ENCODE measurements around the gene UCKL1.

The UCKL1 gene

DNA sequence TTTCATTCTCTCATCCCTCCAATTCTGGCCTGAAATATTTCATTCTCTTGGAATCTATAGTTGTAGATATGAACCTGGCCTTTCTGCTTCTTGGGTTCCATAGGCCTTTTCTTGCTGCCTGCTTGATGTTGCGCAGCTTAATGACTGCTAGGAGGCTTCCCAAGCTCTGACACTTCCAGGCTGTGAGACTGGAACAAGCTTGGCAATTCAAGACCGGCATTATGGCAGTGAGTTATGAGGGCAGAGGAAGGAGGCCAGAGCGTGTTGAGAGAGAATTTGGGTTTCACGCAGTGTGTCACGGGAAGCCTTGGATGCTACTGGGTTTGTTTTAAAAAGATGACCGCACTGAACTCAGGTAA is 62.2 kb downstream of the UCKL1 start:
- TF ChIP-seq, protein P1, sequence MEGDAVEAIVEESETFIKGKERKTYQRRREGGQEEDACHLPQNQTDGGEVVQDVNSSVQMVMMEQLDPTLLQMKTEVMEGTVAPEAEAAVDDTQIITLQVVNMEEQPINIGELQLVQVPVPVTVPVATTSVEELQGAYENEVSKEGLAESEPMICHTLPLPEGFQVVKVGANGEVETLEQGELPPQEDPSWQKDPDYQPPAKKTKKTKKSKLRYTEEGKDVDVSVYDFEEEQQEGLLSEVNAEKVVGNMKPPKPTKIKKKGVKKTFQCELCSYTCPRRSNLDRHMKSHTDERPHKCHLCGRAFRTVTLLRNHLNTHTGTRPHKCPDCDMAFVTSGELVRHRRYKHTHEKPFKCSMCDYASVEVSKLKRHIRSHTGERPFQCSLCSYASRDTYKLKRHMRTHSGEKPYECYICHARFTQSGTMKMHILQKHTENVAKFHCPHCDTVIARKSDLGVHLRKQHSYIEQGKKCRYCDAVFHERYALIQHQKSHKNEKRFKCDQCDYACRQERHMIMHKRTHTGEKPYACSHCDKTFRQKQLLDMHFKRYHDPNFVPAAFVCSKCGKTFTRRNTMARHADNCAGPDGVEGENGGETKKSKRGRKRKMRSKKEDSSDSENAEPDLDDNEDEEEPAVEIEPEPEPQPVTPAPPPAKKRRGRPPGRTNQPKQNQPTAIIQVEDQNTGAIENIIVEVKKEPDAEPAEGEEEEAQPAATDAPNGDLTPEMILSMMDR (IDR thresholded peaks at IDR 0.05; ENCODE audit: poor library complexity, severe bottlenecking) = no peak
- DNase-seq (ENCODE audit: low spot score) (no peak), ATAC-seq (ENCODE audit: low read depth) (no peak; the same call in 2 of the 3 replicates)
- Histone ChIP-seq H3K36me3 (ENCODE audit: low read depth) (peaks cover 53% of the 10 kb centered on the region), H3K4me3 (ENCODE audit: severe bottlenecking) (peak overlapping the region; percentile 38), H3K27me3 (ENCODE audit: insufficient read depth, poor library complexity, severe bottlenecking) (no peaks in the 10 kb centered on the region), H3K27ac (ENCODE audit: poor library complexity, severe bottlenecking) (peak overlapping the region; percentile 82), H3K9me3 (ENCODE audit: severe bottlenecking) (no peaks in the 10 kb centered on the region), H3K4me1 (ENCODE audit: insufficient read depth, poor library complexity, severe bottlenecking) (peaks cover 27% of the 10 kb centered on the region)

DNA sequence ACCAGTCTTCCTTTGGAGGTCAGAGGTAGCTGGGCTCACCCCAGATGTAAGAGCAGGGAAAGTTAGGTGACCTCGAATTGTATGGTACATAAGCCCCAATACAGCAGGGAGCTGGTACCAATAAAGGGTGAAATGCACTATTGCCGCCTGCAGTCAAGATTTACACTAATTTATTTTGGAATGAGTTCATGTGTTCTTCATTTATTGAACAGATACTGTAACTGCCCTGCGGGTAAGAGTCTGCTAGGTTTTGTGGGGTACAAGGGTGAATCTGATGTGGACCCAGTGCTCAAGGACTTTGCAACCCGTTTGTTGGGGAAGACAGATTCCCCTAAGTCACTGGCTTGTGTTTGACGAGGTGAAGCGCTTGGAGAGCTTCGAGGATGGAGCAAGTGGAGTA is 63.8 kb downstream of the UCKL1 start:
- H3K27me3 ChIP-seq (ENCODE audit: insufficient read depth, poor library complexity, severe bottlenecking) = no peaks in the 10 kb centered on the region
- H3K4me1 ChIP-seq (ENCODE audit: insufficient read depth, poor library complexity, severe bottlenecking) = peaks cover 29% of the 10 kb centered on the region
- DNase-seq (ENCODE audit: low spot score) (no peak), ATAC-seq (ENCODE audit: low read depth) (no peak)
- H3K36me3 ChIP-seq (ENCODE audit: low read depth) = peaks cover 46% of the 10 kb centered on the region
- no peak overlapping the region for H3K4me3 ChIP-seq (ENCODE audit: severe bottlenecking)
- TF ChIP-seq, protein P1 (IDR thresholded peaks at IDR 0.05; ENCODE audit: poor library complexity, severe bottlenecking) = no peak
- H3K27ac ChIP-seq (ENCODE audit: poor library complexity, severe bottlenecking) = peak overlapping the region; percentile 82
- no peaks in the 10 kb centered on the region for H3K9me3 ChIP-seq (ENCODE audit: severe bottlenecking)

DNA sequence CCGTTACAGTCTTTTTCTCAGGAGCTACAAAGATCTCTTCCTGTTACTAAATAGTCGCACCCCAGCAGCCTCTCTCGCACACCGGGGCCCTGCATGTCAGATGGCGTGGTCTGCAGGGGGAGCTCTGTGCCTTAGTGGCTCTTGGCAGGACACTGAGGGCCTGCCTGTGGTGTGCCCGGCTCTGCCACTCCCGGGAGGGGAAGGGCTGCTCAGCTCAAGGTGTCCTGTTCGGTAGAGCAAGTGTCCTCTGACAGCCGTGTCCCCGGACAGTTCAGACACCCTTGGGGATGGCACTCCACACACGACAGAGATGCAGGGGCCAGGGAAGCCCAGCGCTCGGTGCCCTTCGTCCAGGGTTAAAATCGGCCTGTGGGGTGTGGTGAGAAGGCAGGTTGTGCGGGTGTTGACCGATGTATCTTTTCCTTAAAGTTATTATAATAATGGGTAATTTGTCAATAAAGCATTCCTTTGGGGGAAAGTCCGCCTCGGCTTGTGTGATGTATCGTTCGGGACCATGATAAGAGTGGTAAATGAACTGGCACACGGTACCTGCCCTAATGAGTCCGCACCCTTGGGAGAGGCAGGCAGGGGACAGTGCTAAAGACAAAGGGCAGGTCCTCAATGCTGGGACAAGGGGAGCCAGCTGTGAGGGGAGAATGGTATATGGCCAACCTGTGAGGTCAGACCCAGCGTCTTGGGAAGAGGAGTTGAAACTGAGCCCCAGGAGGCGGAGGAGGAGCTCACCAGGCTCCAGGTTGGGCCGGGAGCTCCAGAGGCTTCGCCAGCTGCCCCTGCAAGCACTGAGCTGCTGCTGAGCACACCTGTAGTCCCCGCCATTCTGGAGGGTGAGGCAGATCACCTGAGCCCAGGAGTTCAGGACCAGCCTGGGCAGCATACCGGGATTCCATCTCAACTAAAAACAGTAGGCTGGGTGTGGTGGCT is 64.9 kb downstream of the UCKL1 start:
- Histone ChIP-seq H3K4me1 (ENCODE audit: insufficient read depth, poor library complexity, severe bottlenecking) (peaks cover 23% of the 10 kb centered on the region), H3K9me3 (ENCODE audit: severe bottlenecking) (no peaks in the 10 kb centered on the region), H3K4me3 (ENCODE audit: severe bottlenecking) (no peak overlapping the region), H3K27me3 (ENCODE audit: insufficient read depth, poor library complexity, severe bottlenecking) (no peaks in the 10 kb centered on the region), H3K36me3 (ENCODE audit: low read depth) (peaks cover 47% of the 10 kb centered on the region), H3K27ac (ENCODE audit: poor library complexity, severe bottlenecking) (no peak overlapping the region)
- DNase-seq (ENCODE audit: low spot score) (peak; percentile 81), ATAC-seq (ENCODE audit: low read depth) (no peak)
- TF ChIP-seq, protein P1 (IDR thresholded peaks at IDR 0.05; ENCODE audit: poor library complexity, severe bottlenecking) = no peak

DNA sequence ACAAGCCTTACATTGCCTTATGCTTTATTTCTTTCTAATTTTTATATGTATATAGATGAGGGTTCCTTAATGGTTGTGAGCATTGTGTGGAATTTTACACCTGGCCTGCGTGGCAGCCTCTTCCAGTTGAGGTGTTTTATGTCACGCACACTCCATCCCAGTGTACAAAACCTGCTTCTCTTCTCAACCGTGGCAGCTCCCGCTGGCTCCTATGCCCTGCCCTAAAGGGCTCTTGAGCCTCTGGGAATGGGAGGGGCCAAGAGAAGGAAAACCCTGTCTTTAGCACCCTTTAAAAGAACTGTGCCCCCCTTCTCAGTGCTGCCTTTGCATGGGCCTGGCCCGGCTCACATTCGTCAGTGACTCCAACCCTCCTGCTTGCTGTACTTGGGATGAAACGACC is 65.6 kb downstream of the UCKL1 start:
- ATAC-seq (ENCODE audit: low read depth) (no peak), DNase-seq (ENCODE audit: low spot score) (no peak)
- Histone ChIP-seq H3K9me3 (ENCODE audit: severe bottlenecking) (no peaks in the 10 kb centered on the region), H3K36me3 (ENCODE audit: low read depth) (peaks cover 55% of the 10 kb centered on the region), H3K27me3 (ENCODE audit: insufficient read depth, poor library complexity, severe bottlenecking) (no peaks in the 10 kb centered on the region), H3K4me1 (ENCODE audit: insufficient read depth, poor library complexity, severe bottlenecking) (peaks cover 23% of the 10 kb centered on the region), H3K27ac (ENCODE audit: poor library complexity, severe bottlenecking) (peak overlapping the region; percentile 29), H3K4me3 (ENCODE audit: severe bottlenecking) (no peak overlapping the region)
- TF ChIP-seq, protein P1 (IDR thresholded peaks at IDR 0.05; ENCODE audit: poor library complexity, severe bottlenecking) = no peak

DNA sequence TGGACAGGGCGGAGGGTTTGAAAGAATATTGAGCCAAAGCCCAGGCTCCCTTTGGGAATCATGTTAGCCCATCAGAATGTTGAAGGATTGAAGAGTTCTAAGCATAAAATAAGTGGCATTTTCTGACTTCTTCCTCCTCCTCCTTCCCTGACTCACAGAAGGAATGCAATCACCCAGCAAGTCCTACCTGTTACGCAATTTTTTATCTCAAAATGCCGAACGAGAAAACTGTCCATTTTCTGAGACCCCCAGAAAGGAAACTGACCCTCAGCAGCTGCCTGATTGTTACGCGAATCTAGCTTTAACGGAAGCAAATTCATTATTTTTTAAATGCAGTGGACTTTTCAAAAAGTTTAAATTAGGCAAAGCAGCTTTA is 66.0 kb downstream of the UCKL1 start:
- TF ChIP-seq, protein P1 (IDR thresholded peaks at IDR 0.05; ENCODE audit: poor library complexity, severe bottlenecking) = no peak
- DNase-seq (ENCODE audit: low spot score) = no peak
- H3K27me3 ChIP-seq (ENCODE audit: insufficient read depth, poor library complexity, severe bottlenecking) = no peaks in the 10 kb centered on the region
- H3K9me3 ChIP-seq (ENCODE audit: severe bottlenecking) = no peaks in the 10 kb centered on the region
- H3K4me3 ChIP-seq (ENCODE audit: severe bottlenecking) = no peak overlapping the region
- peaks cover 59% of the 10 kb centered on the region for H3K36me3 ChIP-seq (ENCODE audit: low read depth)
- H3K4me1 ChIP-seq (ENCODE audit: insufficient read depth, poor library complexity, severe bottlenecking) = peaks cover 26% of the 10 kb centered on the region
- H3K27ac ChIP-seq (ENCODE audit: poor library complexity, severe bottlenecking) = peak overlapping the region; percentile 29
- ATAC-seq (ENCODE audit: low read depth) = no peak
